Common myeloid progenitor, CD34-positive (primary cell): Measurements from ENCODE around the gene GRK5.

ENCODE experiments used
- CTCF ChIA-PET: fragments of 350-600 bp; sonication (Branson Sonifier 250); formaldehyde crosslinking; loops from one replicate; lab custom pipeline; 2021; ENCODE audit warnings: antibody characterized with exemption; lab: Charles Lee
- POLR2A ChIA-PET: fragments of 350-600 bp; sonication (Branson Sonifier 250); formaldehyde crosslinking; loops from one replicate; lab custom pipeline; 2021; ENCODE audit warnings: antibody characterized with exemption; lab: Charles Lee
- DNase-seq, 3 donors: peaks; one replicate each; pipeline versions ENCODE4 v3.0.0 to v3.0.0-alpha.2; 2013
- H3K27ac ChIP-seq, 2 experiments: 1 replicate in 1 of 2; 2 replicates in 1 of 2; pipeline ENCODE4 v1.7.0; 2013; ENCODE audit warnings: inconsistent platforms in 2 of 2, low read length in 2 of 2, mild to moderate bottlenecking in 2 of 2, low read depth in 1 of 2, moderate library complexity in 1 of 2; ENCODE audit not compliant: severe bottlenecking in 2 of 2, insufficient read depth in 1 of 2, poor library complexity in 1 of 2
- H3K27me3 ChIP-seq, 5 experiments: replicated peaks in 2 of 5; 1 replicate in 3 of 5; 2 replicates in 2 of 5; pipeline versions ENCODE4 v1.6.1 to v1.7.0; 2013; ENCODE audit warnings: low read length in 4 of 5, mild to moderate bottlenecking in 2 of 5, moderate library complexity in 2 of 5, inconsistent platforms in 1 of 5; ENCODE audit not compliant: insufficient read depth in 5 of 5, control insufficient read depth in 4 of 5
- H3K36me3 ChIP-seq, 4 experiments: 1 replicate in 2 of 4; 2 replicates in 2 of 4; pipeline versions ENCODE4 v1.6.1 to v1.7.0; 2013; ENCODE audit warnings: low read length in 3 of 4, control low read depth in 1 of 4, mild to moderate bottlenecking in 1 of 4; ENCODE audit not compliant: control insufficient read depth in 4 of 4, insufficient read depth in 4 of 4
- H3K4me1 ChIP-seq, 4 experiments: 1 replicate in 3 of 4; 2 replicates in 1 of 4; pipeline versions ENCODE4 v1.6.1 to v1.7.1; 2013; ENCODE audit warnings: low read length in 3 of 4, mild to moderate bottlenecking in 3 of 4, control low read depth in 1 of 4, inconsistent platforms in 1 of 4, moderate library complexity in 1 of 4; ENCODE audit not compliant: control insufficient read depth in 4 of 4, insufficient read depth in 4 of 4; ENCODE audit errors: control extremely low read depth in 1 of 4
- H3K4me3 ChIP-seq, 7 experiments: 1 replicate in 4 of 7; 2 replicates in 3 of 7; pipeline versions ENCODE4 v1.5.1 to v1.7.0; 2013; ENCODE audit warnings: mild to moderate bottlenecking in 7 of 7, low read length in 6 of 7, moderate library complexity in 6 of 7, inconsistent platforms in 2 of 7, low read depth in 2 of 7, control low read depth in 1 of 7; ENCODE audit not compliant: insufficient read depth in 4 of 7, control insufficient read depth in 1 of 7; ENCODE audit errors: extremely low read depth in 1 of 7
- H3K9me3 ChIP-seq, 5 experiments: 1 replicate in 4 of 5; 2 replicates in 1 of 5; pipeline versions ENCODE4 v1.6.1 to v1.7.1; 2013; ENCODE audit warnings: low read length in 4 of 5, mild to moderate bottlenecking in 2 of 5, inconsistent platforms in 1 of 5, low read depth in 1 of 5, moderate library complexity in 1 of 5; ENCODE audit not compliant: control insufficient read depth in 4 of 5, insufficient read depth in 2 of 5; ENCODE audit errors: control extremely low read depth in 1 of 5
- WGBS: methylation state at CpG from one replicate; pipeline ENCODE4 v1.1.5; 2013; ENCODE audit not compliant: insufficient coverage; 5-methylcytosine and 5-hydroxymethylcytosine counted together

Gene GRK5

DNA sequence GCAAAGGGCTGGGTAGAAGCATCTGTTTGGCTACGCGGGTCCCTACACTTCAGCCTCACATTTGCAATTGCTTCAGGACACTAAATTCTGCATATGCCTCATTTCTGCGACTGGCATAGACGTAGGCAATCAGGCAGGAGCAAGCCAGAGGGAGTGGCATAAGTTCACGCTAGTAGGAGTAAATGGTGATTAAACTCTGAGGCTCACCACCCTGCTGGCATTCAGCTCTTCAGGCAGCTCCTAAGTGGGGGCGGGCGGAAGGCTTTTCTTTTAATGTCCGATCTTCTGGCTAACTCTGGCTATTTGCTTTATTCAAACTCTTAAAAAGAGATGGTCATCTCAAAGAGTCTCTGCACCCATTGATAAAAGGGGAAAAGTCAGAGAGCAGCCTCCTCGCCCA is 289.9 kb downstream of the GRK5 start:
- Histone ChIP-seq H3K27me3 (no peaks in the 10 kb centered on the region), H3K4me3 (no peak overlapping the region), H3K27ac (no peak overlapping the region), H3K9me3 (no peaks in the 10 kb centered on the region), H3K4me1 (peaks cover under 1 to 27% (median 17%) of the 10 kb centered on the region in 4 experiments), H3K36me3 (peaks cover 3 to 27% (median 12%) of the 10 kb centered on the region in 4 experiments)
- WGBS: 99% methylated on average over 9 of the region's 9 CpGs
- CTCF ChIA-PET: no interaction called here
- POLR2A ChIA-PET: no interaction called here
- DNase-seq: no peak

DNA sequence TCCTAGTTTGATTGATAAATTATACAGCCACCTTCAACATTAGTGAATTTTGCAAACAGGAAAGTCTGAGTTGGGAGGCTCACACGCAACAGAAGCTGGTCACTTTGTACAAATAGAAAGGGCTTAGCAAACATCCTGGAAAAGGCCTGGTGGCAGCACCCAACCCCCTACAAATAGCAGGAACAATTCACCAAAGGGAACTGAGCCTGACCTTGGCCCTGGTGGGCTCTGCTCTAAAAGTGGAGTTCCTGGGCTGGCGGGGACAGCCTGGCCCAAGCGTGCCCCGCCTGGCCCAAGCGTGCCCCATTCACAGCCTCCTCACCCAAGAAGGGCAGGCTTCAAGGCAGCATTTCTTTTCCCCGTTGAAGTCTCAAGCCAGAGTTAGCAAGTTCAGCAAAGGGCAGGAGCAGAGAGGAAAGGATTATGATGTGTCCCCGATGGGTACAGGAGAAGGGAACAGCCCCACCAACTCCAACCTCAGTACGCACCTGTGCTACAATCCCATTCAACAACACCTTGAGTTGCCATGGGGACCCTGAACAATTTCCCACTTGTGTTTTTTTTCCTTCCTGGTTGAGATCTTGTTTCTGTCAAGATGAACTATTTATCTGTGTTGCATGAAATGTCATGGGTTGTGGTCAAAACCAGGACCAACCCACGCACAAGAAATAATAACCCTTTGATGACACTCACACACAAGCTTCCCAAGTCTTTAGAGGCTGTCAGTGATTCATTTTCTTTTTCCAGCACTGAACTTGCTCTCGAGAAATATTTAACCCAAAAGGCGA is 291.7 kb downstream of the GRK5 start:
- ChIA-PET CTCF (interaction anchor here (1.0 to 2.1 kb wide), 3 partner anchors 9 to 26 kb away, joined by 3 to 4 read pairs (median 3); no protein-coding TSS in a partner anchor), POLR2A (no interaction called here)
- no peak overlapping the region for H3K27ac ChIP-seq
- no peaks in the 10 kb centered on the region for H3K27me3 ChIP-seq
- H3K4me1 ChIP-seq: peaks cover 0 to 27% (median 17%) of the 10 kb centered on the region in 4 experiments
- H3K9me3 ChIP-seq: no peaks in the 10 kb centered on the region
- no peak for DNase-seq
- H3K4me3 ChIP-seq: no peak overlapping the region
- H3K36me3 ChIP-seq: peaks cover 3 to 35% (median 15%) of the 10 kb centered on the region in 4 experiments
- 92% methylated on average over 6 of the region's 11 CpGs for WGBS

DNA sequence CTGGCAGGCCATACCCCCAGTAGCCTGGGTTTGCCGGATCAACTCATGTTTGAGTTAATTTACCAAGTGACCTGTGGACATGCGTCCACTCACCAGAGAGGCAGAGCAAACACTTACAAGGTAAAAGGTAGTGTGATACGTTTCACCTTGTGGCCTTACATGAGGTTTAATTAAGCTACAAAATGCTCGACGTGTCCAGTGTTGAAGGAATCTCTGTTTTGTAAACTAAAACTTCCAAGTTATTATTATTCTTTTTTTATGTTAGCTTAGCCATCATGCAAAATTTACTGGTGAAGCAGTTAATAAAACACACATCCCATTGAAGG is 292.3 kb downstream of the GRK5 start:
- Histone ChIP-seq H3K27ac (no peak overlapping the region), H3K36me3 (peaks cover 5 to 37% (median 17%) of the 10 kb centered on the region in 4 experiments), H3K9me3 (no peaks in the 10 kb centered on the region), H3K27me3 (no peaks in the 10 kb centered on the region), H3K4me3 (no peak overlapping the region), H3K4me1 (peaks cover 0 to 24% (median 17%) of the 10 kb centered on the region in 4 experiments)
- WGBS: 100% methylated on average over 2 of the region's 5 CpGs
- CTCF ChIA-PET: interaction anchor here (1.0 to 2.1 kb wide), 4 partner anchors 10 to 27 kb away, joined by 3 to 4 read pairs (median 3); no protein-coding TSS in a partner anchor
- POLR2A ChIA-PET: no interaction called here
- no peak for DNase-seq

DNA sequence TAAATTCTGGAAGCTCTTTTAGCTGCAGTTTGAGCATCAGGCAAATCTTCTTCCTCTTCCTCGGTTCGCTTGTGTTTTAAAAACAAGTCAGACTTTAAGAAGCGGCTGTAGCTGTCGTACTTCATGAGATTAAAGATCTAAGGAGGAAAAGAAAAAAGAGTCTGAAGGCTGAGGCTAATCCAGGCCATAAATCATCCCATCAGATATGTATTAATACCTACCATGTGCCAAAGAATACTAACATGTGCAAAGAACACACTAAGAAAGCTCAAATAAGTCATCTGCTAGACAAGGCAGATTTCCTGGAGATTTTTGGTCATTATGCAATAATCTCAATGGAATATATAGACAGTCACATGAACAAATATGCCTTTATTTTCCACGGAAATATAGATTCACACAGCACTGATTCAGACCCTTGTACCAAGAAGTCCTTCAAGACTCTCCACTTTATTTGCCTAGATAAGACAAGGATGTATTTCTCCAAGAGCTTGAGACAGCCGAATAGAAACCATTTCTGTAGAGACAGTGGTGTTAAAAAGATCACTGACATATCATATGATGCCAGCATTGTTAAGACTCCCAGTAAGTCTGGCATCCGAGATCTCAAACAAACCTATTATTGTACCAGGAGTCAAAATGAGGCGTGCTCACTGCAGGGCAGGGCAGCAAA is 292.9 kb downstream of the GRK5 start:
- no peak for DNase-seq
- Histone ChIP-seq H3K4me1 (peaks cover 0 to 24% (median 16%) of the 10 kb centered on the region in 4 experiments), H3K27ac (no peak overlapping the region), H3K9me3 (no peaks in the 10 kb centered on the region), H3K27me3 (no peaks in the 10 kb centered on the region), H3K4me3 (no peak overlapping the region), H3K36me3 (peaks cover 7 to 43% (median 19%) of the 10 kb centered on the region in 4 experiments)
- ChIA-PET POLR2A (no interaction called here), CTCF (interaction anchor here (1.0 to 2.1 kb wide), 4 partner anchors 12 to 28 kb away, joined by 3 to 5 read pairs (median 4); no protein-coding TSS in a partner anchor)
- 100% methylated on average over 3 of the region's 8 CpGs for WGBS

DNA sequence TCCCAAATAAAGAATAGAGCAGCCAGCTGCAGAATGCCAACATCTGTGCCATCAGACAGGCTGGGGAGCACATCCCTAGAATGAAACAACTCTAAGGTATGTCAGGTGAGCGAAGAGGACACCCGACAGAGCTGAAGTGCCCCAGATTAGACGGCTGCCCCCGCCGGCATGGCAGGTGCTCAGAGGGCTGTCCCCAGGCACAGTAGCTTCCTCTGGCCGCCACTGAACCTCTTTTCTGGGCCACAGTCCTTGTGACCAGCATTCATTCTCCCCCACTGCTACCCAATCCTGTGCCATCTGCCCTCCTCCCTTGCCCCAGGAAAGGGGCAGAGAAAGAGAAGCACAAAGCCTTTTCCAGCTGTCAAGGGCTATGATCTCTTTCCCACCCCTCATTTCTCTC is 293.4 kb downstream of the GRK5 start:
- DNase-seq: no peak
- Histone ChIP-seq H3K27me3 (no peaks in the 10 kb centered on the region), H3K4me3 (no peak overlapping the region), H3K4me1 (peaks cover 0 to 24% (median 16%) of the 10 kb centered on the region in 4 experiments), H3K9me3 (no peaks in the 10 kb centered on the region), H3K27ac (no peak overlapping the region), H3K36me3 (peaks cover 7 to 48% (median 21%) of the 10 kb centered on the region in 4 experiments)
- ChIA-PET CTCF (interaction anchor here (1.2 to 2.1 kb wide), 3 partner anchors 12 to 17 kb away, joined by 3 to 5 read pairs (median 4); no protein-coding TSS in a partner anchor), POLR2A (no interaction called here)
- 97% methylated on average over 6 of the region's 6 CpGs for WGBS

DNA sequence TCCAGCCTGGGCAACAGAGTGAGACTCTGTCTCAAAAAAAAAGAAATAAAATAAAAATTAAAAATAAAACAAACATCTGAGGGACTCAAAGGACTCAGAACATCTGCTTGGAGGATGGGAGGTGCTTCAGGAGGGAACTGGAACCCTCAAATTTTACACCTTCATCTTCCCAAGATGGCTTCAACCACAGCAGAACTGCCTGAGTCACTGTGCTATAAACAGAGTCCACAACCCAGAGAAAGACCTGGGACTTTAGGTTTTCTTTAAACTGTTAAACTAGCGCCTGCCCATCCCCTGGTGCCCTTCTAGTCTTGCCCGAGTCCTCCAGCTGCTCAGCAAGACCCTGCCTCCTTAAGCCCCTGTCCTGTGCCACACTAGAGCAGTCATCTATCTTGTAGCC is 294.3 kb downstream of the GRK5 start:
- Histone ChIP-seq H3K27me3 (no peaks in the 10 kb centered on the region), H3K27ac (no peak overlapping the region), H3K4me1 (peaks cover 0 to 21% (median 16%) of the 10 kb centered on the region in 4 experiments), H3K4me3 (no peak overlapping the region), H3K9me3 (no peaks in the 10 kb centered on the region), H3K36me3 (peaks cover 7 to 55% (median 22%) of the 10 kb centered on the region in 4 experiments)
- WGBS: 74% methylated on average over 2 of the region's 2 CpGs
- peak in 2 of 3 donors; percentile 40 for DNase-seq
- ChIA-PET POLR2A (no interaction called here), CTCF (interaction anchor here (2.1 kb wide), 1 partner anchor 13 kb away, joined by 4 read pairs; no protein-coding TSS in a partner anchor)
